Stimulated activated CD4-positive, alpha-beta T cell treated with anti-CD3 and anti-CD28 coated beads, TNF-alpha, amount 100 ng/mL, for 48 hours (primary cell): ENCODE measurements around the gene ESRP2.

Source experiments
- DNase-seq, 3 donors: peaks; one replicate each; pipeline ENCODE4 v3.0.0-alpha.2; 2020; ENCODE audit warnings: low read depth in 3 of 3

ESRP2 gene

DNA sequence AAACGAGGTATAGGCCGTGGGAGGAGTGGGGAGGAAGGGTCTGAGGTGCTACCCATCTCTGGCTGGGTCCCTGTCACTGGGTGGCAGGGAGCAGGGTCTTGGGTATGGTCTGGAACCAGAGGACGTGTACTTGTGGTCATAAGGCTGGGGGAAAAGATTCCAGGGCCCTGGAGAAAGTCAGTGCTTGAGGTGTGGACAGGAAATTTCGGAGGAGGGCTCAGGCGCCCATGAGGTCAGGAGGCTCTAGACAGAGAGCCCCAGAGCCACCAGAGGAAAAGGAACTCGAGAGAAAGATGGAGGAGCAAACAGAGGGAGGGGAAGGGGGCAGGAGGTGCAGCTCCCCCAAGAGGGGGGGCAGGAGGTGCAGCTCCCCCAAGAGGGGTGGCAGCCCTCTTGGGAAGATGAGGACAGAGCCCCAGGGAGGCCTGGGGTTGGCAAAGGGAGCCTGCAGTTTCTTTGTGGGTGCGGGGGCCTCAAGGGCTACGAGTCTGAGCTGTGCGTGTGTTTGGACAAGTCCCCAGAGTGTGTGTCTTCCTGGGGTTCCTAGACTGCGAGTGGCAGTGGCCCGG lies 27.7 kb upstream of the ESRP2 start:
- no peak for DNase-seq

DNA sequence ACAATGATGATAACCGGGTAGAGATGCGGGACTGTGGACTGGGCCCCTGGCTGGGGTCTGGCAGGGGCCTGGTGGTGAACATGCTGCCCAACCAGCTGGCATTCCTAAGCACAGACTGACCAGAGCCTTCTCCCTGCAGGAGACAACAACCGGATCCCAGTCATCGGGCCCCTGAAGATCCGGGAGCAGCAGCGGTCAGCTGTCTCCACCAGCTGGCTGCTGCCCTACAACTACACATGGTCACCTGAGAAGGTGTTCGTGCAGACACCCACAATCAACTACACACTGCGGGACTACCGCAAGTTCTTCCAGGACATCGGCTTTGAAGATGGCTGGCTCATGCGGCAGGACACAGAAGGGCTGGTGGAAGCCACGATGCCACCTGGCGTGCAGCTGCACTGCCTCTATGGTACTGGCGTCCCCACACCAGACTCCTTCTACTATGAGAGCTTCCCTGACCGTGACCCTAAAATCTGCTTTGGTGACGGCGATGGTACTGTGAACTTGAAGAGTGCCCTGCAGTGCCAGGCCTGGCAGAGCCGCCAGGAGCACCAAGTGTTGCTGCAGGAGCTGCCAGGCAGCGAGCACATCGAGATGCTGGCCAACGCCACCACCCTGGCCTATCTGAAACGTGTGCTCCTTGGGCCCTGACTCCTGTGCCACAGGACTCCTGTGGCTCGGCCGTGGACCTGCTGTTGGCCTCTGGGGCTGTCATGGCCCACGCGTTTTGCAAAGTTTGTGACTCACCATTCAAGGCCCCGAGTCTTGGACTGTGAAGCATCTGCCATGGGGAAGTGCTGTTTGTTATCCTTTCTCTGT lies 23.3 kb upstream of the ESRP2 start:
- DNase-seq, result no peak

DNA sequence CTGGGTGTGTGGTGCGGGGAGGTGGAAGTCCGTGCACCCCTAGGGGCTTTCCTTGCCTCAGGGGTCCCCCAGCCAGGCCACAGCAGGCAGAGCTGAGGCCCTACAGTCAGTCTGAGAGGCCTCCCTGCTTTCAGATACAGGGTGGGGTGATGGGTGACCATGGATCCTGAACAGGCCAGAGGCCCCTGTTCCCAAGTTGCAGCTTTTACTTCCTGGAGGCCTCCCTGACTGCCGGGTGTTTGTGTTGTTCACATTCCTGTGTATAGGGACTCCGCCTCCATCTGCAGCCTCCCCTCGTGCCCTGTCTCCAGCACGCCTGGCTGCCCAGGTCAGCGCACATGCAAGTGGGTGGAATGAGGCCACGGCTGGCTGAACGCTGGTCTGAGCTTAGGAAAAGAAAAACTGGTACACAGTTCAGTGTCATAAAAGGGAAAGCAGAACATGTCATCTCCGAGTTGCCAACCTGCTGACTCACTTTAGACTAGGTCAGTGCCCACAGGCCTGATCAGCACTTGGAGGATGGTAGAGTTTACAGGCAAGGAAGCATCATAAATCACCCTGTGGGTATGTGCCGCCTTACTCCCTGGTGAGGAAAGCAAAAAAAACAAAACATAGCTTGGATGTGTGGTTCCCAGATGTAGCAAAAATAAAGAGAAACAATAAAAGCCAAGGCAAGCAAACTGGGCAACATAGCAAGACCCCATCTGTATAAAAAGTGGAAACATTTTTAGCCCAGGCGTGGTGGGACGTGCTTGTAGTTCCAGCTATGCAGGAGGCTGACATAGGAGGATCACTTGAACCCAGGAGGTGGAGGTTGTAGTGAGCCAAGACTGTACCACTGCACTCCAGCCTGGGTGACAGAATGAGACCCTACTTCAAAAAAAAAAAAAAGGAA lies 22.2 kb upstream of the ESRP2 start:
- DNase-seq, result no peak

DNA sequence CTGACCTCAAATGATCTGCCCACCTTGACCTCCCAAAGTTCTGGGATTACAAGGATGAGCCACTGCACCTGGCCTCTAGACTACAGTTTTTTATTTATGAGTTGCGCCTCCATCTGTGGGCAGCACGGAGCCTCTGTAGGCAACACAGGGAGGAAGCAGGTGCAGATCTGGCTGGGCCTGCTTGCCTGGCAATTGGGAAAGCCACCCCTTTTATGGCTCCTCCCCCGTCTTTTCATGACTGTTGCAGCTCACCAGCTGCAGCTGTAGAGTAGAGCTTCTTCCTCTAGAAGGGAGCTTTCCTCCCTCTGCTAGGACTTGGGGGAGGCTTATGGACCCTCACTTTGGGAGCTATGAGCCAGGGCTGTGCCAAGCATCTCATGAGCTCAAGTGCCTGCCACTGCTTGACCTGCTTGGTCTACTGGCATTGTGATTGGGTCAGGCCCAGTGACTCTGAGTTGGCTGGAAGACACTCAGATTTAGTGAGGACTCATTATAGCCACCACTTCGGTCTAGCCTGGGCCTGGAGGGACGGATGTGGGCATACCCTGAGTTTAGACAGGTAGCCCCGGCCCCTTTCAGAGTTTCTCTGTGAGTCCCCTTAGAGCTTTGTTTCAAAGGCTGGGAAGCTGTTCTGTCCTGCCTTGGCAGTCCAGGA lies 21.5 kb upstream of the ESRP2 start:
- no peak for DNase-seq

DNA sequence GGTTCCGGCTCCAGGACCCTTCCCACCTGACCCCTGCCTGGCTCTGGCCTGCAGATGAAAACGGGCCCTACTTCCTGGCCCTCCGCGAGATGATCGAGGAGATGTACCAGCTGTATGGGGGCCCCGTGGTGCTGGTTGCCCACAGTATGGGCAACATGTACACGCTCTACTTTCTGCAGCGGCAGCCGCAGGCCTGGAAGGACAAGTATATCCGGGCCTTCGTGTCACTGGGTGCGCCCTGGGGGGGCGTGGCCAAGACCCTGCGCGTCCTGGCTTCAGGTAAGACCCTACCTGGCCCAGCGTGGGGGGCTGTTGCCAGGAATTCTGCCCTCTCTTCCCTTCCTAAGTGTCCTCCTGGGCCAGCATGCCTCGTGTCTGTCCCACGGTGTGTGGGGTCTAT lies 19.8 kb upstream of the ESRP2 start:
- DNase-seq, result no peak

DNA sequence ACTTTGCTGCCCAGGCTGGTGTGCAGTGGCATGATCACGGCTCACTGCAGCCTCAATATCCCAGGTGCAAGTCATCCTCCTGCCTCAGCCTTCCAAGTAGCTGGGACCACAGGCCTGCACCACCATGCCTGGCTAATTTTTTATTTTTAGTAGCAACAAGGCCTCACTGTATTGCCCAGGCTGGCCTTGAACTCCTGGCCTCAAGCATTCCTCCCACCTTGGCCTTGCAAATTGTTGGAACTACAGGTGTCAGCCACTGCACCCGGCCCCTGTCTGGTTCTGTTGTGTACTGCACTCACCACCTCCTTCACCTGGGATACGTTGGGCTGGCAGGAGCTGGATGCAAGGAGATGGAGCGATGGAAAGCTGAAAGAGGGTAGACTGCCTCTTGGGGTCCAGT lies 17.8 kb upstream of the ESRP2 start:
- no peak for DNase-seq

DNA sequence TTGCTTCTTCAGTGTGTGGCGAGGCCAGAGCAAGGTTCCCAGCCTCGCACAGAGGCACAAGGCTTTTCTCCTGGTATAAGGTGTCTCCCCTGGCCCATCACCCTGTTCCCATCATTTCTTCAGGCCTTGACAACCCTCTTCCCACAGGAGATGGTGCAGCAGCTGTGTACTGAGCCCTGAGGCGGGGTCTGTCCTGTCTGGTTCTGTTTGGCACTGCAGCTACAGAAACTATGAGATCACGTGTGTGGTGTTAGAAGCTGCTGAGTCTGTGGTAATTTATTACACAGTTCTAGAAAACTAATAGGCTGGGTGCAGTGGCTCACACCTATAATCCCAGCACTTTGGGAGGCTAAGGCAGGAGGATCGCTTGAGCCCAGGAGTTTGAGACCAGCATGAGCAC lies 16.5 kb upstream of the ESRP2 start:
- DNase-seq, result no peak

DNA sequence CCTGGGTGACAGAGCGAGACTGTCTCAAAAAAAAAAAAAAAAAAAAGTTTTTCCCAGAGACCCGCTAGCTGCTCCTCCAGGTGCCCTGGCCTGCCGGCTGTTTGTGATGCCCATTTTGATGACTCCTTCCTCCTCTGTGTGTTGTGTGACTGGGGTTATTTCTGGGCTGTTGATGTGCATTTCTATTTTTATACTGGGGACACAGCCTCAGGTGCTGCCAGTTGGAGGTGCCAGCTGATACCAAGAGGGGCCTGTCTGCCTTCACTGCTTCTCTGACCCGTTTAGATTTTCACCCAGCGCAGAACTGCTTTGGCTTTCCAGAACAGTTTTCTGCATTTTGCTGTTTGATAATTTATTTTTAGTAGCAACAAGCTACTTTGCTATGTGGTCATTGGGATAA lies 15.9 kb upstream of the ESRP2 start:
- DNase-seq, result no peak

DNA sequence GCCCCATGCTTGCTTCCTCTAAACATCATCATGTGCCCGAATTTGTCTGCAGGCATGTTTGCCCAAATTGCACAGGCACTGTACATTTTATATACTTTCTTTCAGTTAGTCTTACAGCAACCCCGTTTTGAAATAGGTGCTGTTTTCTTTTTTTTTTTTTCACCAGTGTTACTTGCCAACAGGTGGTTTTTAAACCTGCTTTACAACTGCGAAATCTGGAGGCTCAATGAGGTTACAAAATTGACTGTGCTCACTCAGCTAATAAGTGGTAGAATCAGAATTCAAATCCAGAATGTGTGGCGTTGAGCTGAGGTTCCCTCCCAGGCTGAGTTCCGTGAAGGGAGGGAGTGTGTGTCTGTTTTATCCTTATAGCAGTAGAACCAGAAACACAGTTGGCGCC lies 15.0 kb upstream of the ESRP2 start:
- DNase-seq, result no peak

DNA sequence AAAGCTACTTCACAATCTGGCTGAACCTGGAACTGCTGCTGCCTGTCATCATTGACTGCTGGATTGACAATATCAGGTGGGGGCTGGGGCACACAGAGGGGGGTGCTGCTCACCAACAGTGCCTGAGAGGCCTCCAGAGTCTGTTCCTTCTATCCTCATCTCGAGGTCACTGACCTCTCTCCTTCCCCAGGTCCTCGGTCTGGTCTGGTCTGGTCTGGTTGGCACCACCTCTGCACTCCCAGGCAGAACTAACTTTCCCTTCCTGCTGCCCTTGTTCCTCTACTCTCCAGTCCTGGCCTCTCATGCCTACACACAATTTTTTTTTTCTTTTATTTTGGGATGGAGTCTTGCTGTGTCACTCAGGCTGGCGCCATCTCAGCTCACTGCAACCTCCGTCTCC lies 13.4 kb upstream of the ESRP2 start:
- no peak for DNase-seq

DNA sequence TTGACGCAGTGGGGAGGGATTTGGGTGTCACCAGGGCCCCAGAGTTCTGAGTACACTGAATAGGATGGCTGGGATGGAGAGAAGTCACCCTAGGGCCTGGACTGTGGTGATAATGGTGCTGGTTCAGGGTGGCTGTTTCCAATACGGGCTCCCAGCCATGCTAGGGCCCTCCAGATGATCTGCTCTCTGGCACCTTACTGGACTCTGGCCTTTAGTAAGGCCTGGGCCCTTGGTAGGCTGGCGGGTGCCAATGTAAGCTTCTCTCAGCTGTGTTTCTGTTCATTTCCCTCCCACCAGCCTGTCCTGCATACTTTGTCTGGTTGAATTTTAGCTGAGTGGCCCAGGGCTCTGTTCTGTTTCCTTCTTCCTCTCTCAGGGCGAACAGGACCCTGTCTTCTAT lies 12.0 kb upstream of the ESRP2 start:
- DNase-seq, result no peak

DNA sequence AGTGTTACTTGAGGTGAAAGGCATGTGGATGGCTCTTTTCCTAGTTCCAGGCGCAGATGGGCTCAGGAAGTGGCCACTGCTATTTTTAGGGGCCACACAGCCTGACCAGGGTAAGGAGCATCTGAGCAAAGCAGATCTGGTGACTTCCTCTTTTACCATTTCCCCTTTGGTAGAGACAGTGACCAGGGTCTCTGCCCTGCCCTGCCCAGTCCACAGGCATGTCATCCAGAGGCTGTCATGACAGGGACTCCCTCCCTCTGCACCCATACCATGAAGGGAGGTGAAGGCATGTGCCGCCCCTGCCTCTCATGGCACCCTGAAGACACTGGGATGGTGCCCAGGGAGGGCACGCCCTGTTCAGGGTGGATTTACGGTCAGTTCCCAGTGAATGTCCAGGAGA lies 11.5 kb upstream of the ESRP2 start:
- no peak for DNase-seq

DNA sequence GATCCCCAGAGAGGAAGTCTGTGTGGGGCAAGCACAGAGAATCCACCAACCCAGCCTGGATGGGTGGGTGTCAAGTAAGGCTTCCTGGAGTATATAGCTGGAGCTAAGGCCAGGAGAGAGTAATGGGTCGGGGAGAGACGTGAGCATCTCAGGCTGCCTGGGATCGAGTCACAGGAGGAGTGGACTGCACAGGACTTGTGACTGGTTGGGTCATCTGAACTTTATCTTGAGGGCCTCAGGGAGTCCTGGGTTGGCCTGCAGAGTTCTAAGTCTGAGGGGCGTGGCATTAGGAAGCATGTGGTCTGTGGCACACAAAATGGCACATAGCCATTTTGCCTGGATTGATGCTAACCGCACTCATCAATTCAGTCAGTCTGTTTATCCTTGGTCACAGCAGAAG lies 10.7 kb upstream of the ESRP2 start:
- no peak for DNase-seq

DNA sequence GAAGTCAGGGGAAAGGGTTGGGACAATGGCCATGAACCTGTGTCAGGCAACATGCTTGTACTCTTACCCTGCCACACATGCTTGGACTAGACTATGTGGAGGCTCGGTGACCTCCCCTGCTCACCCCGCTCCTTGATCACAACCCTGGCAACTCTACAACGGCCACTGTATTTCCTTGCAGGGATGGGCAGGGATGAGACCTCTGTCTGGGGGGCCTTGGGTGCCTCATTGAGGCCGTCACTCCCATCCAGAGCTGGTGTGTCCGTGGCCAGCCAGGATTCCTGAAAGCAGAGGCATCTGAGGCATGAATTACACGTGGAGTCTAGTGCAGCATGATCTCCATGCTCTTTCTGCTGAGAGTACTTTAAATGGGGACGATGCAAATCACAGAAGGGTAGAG lies 10.2 kb upstream of the ESRP2 start:
- no peak for DNase-seq

DNA sequence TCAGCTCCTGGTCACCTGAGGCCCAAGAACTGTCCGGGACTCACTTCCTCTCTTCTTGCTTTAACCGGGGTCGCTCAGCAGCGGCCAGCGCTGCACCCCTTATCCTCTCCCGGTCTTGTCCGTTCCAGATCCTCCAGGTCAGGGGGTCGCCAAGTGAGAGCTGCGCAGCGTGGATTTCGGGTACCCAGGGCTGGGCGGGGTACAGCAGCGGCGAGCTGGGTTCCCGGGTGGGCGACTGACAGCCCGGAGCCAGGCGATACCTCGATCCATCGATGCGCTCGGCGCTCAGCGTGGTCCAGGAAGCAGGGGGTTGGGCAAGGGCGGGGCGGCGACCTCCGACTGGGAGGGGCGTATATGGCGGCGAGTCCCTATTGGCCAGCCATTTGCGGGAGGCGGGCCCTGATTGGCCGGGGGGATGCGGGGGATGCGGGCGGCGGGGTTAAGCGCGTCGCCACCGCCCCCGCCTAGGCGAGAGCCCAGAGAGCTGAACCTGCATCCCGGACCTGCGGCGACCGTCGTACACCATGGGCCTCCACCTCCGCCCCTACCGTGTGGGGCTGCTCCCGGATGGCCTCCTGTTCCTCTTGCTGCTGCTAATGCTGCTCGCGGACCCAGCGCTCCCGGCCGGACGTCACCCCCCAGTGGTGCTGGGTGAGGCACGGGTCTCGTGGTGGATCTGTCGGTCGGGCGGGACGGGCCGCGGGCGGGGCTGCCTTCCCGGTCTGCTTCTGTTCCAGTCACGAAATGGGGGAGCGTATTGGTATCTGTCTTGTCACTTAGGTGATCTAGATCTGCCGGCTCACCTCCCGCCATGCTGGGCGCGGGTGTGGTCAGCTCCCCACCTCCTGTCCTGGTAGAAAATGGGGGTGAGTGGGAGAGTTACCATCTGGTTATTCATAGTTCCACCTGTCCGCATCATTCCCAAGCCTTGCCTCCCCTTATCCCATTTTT lies 9.3 kb upstream of the ESRP2 start, which contains the start of gene PLA2G15:
Gene PLA2G15 (plus strand): TSS at position 471 of the 951 bp plus-strand sequence. CDS start 54 bp downstream, at position 525.
- peak; percentile 93 to 98 (median 96) for DNase-seq

DNA sequence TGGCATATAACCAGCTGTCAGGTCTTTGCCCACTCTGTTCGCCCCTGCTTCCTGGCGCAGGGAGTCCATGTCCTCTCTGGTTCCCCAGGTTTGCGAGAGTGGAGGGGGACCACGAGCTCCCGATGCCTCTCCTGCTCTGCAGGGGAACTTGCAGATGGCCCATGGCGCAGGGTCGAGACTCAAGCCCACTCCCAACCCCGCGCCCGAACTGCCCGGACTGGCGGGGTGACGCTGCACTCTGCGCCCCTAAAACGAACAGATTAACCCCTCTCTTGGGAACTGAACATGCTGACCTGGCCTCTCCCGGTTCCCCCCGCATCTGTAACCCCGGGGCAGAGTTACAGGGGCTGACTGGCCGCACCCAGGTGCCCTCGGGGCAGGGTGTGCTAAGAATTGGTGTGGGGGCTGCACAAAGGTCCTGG lies 8.6 kb upstream of the ESRP2 start:
- no peak for DNase-seq

DNA sequence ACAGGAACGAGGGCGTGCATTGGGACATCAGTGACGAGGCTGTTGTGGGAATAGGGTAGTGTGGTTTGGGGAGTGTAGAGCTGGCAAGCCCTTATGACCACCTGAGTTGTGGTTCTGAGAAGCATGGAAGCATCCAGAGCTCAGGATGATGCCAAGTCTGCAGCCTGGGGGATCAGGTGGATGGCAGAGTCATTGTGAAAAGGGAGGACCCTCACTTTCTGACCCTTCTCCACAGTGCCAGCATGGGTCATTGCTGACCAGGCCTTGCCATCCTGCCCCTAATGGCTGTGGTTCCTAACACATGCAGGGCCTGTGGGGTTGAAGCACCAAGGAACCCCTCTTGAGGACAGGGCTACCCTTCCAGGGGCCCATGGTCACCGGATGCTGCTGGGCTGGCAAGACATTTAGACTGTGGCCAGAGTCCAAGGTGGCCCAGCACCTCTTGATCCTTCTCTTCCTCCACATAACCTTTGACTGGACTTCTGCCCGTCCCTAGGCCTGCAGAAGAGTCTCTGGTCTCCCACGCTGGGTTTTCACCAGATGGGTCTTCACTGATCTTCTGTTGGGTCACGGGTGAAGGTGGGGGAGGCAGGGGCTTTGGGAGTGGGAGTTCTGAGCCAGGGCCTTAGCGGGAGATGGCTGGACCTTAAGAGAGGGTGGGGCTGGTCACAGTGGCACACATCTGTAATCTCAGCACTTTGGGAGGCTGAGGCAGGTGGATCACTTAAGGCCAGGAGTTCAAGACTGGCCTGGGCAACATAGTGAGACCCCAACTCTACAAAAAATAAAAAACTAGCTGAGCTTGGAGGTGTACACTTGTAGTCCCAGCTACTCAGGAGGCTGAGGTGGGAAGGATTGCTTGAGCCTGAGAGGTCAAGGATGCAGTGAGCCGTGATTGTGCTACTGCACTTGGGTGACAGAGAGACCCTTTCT lies 7.3 kb upstream of the ESRP2 start:
- no peak for DNase-seq

DNA sequence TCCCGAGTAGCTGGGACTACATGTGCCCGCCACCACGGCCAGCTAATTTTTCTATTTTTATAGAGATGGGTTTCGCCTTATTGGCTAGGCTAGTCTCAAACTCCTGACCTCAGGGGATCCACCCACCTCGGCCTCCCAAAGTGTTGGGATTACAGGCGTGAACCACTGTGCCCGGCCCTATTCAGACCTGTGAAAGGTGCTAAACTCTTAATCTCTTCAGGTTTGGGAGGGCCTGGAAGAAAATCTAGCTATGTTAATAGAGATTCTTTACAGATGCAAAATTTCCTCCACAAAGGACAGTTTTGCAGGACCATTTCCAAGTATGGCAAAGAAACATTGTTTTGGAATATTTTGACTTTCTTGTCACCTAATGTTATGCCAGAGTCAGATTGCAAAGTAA lies 6.2 kb upstream of the ESRP2 start:
- DNase-seq, result no peak

DNA sequence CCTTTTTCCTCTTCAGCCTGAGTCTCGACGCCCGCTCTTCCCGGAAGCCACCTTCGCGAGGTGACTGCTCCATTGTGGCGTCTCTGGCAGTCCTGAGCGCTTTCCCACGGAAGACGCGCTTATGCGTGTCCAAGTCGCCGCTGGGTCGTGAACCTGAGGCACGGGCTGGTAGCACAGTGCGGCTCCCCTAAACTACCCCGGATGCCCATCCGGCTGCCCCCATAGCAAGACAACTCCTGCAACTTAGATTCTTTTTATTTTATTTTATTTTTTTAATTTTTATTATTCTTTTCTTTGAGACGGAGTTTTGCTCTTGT lies 2.1 kb upstream of the ESRP2 start:
- no peak for DNase-seq
